HG03571 (cell line): ENCODE measurements around the gene SLC12A1.

Experiments used
- ATAC-seq: cut with Tn5 transposase; IDR thresholded peaks from one replicate; pipeline ENCODE4 v1.9.1; 2021; ENCODE audit not compliant: unreplicated experiment

SLC12A1 gene

GRCh38 chr15:48205981-48206380 lies at the start of gene SLC12A1:
TSS of gene SLC12A1 (plus strand) at chr15:48206302. CDS start at chr15:48207720, 1,418 bp downstream.
- ATAC-seq = no peak

GRCh38 chr15:48168616-48169015 lies 37.5 kb upstream of the SLC12A1 start:
- ATAC-seq = no peak

DNA sequence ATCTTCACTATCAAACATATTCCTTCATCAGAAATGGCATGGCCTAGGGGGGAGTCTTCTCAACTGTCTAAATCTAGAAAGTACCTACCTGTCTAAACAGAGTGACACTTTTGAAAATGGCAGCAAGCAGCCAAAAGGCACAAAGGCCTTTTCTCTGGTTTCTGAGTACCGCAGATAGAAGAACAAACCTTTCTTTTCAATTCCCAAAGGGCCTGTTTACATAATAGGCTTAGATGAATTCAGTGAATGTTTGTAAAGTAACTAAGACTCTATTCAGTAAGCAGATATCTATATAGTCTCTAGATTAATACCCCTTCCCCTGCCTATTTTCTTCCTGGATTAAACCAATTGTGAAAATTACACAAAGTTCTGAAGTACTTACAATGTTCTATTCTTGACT lies 35.1 kb upstream of the SLC12A1 start:
- ATAC-seq = no peak

GRCh38 chr15:48175126-48175525 lies 31.0 kb upstream of the SLC12A1 start:
- ATAC-seq = peak; percentile 29

- no peak for ATAC-seq
Measured at GRCh38 chr15:48176112-48176511, 30.0 kb upstream of the SLC12A1 start.

DNA sequence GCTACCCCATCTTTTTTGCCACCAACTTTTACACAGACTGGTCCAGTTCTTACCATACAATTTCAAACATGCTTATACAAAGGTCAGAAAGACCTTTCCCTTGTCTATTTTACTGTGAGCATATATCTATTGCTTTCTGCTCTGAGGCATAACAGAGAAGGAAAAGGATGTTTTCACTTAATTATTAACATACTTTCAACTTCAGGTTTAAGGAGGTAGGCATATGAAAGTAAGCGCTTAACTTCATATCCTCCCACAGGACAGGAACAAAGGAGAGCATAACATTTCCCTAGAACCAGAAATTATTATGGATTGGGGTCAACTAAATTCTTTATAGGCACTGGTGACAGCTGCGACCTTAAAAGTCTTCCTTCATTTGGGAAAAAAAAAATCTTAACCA lies 29.1 kb upstream of the SLC12A1 start:
- peak; percentile 38 for ATAC-seq

DNA sequence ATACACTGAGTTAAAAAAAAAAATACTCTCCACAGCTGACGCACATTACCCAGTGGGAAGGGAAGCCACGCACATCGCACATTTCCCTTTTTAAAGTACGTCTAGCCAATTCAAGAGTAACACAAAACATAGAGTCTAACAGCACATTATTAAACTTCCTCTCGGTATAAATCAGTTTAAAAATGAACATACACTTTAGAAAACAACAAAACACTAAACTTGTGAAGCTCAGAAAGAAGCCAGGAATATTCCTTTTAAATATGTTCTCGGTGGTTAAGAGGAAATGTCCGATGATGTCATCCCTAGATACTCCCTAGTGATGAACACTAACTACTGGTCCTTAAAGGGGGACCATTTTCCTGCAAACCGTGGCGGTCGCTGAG lies 28.7 kb upstream of the SLC12A1 start:
- peak; percentile 63 for ATAC-seq

GRCh38 chr15:48177766-48178647 lies 28.1 kb upstream of the SLC12A1 start, which contains the start of gene MYEF2:
TSS of gene MYEF2 (minus strand) at chr15:48178295. CDS start at chr15:48178237, 58 bp downstream.
- peak; percentile 72 for ATAC-seq

- ATAC-seq = no peak
Measured at GRCh38 chr15:48178648-48178931, 27.5 kb upstream of the SLC12A1 start.

DNA sequence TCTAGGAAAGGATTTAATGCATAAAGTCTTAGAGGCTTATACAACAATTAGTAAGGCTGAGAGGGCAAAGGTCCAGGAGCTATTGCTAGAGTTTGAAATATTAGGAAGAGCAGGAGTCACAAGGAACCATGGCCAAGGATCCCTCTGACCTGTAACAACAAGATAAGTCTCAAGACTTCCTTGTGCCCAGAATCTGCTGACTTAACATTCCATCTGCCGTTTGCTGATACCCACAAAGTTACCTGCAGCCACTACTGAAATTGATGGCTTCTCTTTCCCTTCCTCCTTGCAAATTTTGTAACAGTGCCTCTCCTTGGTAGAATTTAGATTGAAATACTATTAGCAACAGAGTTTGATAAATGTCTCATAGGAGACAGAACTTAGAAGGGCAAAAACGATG lies 23.4 kb upstream of the SLC12A1 start:
- no peak for ATAC-seq

GRCh38 chr15:48185529-48185928 lies 20.6 kb upstream of the SLC12A1 start:
- no peak for ATAC-seq

GRCh38 chr15:48186271-48186670 lies 19.8 kb upstream of the SLC12A1 start:
- no peak for ATAC-seq

- ATAC-seq = no peak
Measured at GRCh38 chr15:48190932-48191573, 15.0 kb upstream of the SLC12A1 start.

GRCh38 chr15:48191574-48192225 lies 14.4 kb upstream of the SLC12A1 start, which contains the start of gene CTXN2:
TSS of gene CTXN2 (plus strand) at chr15:48191665. CDS start at chr15:48201301, 9,636 bp downstream.
- no peak for ATAC-seq

DNA sequence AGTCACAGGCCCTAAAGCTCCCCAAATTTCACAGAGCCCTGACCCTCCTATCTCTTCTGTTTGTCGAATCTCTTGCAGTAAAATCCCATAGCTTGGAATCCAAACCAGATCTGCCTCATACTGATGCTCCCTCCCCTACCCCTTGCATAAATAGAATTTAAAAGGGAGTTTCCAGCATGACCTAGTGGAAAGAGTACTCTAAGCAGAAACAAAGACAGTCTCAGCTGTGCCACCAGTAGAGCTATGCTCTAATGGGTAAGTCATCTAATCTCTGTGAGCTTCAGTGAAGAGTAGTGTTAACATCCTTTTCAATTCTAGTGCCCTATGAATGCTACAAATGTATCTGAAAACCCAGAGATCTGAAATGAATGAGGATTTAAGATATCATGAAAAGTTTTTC lies 4.0 kb upstream of the SLC12A1 start:
- ATAC-seq = no peak

DNA sequence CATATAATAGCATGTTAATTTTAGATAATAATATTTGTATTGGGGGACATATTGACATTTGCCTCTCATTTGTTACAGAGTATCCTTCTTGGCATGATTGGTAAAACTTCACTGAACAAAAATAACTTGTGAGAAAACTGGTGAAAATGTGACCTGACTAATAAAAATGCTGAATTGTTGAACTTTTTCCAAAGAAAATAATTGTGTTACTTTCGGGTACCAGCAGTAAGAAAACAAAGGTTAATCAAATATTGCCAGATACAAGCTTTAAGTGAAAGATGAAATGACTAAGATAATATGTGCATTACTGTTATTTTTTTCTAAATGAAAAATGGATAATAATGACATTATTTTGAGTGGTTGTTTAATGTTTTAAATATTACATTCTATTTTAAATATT lies 15.2 kb downstream of the SLC12A1 start:
- ATAC-seq = no peak

- no peak for ATAC-seq
Measured at GRCh38 chr15:48221885-48222284, 15.8 kb downstream of the SLC12A1 start.

- ATAC-seq = no peak
Measured at GRCh38 chr15:48222627-48223026, 16.5 kb downstream of the SLC12A1 start.

DNA sequence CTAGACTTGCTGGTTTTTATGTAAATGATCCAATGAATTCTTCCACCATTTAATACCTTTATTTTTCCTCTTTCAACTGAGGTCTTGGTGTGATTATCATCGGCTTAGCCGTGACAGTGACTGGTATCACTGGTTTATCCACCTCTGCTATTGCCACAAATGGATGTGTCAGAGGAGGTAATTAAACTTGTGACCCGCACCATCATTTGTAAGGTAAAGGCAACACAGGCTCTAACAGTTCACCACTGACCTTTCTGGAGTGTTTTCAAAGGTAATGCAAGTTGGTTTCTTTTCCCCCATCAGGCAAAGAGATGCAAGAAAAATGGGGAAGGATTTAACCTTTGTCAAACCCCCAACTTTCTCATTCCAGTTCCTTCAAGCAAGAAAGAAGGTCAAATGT lies 19.7 kb downstream of the SLC12A1 start:
- ATAC-seq = no peak

- no peak for ATAC-seq
Measured at GRCh38 chr15:48230498-48230897, 24.4 kb downstream of the SLC12A1 start.

DNA sequence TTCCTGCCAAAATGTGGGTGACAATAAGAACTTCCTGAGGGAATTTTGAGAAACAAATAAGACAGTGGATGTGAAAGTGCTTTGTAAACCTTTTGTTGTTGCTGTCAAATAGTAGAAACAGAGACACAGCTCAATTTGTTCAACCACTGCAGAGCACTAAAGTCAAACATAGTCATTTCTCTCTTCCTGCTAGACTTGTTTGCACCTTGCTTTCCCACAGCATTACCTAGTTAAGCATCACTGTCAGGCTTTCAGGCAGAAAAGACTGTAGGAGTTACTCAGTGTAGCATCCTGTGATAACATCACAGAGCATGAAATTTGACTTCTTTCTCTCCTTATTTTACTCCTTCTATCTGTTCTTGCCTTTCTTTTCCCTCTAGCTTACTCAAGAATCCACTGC lies 27.1 kb downstream of the SLC12A1 start:
- ATAC-seq = no peak

DNA sequence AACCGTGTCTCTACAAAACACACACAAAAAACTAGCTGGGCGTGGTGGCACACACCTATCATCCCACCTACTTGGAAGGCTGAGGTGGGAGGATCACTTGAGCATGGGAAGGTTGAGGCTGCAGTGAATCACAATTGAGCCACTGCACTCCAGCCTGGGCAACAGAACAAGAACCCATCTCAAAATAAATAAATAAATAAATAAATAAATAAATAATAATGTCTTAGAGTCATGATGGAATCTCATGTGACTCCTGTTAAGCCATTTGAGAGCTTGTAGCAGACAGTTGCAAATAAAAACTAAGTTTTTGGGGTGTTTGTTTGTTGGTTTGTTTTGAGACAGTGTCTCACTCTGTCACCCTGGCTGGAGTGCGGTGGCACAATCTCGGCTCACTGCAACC lies 33.2 kb downstream of the SLC12A1 start:
- no peak for ATAC-seq
